Measurements from ENCODE around the gene CECR2.

CECR2 gene

DNA sequence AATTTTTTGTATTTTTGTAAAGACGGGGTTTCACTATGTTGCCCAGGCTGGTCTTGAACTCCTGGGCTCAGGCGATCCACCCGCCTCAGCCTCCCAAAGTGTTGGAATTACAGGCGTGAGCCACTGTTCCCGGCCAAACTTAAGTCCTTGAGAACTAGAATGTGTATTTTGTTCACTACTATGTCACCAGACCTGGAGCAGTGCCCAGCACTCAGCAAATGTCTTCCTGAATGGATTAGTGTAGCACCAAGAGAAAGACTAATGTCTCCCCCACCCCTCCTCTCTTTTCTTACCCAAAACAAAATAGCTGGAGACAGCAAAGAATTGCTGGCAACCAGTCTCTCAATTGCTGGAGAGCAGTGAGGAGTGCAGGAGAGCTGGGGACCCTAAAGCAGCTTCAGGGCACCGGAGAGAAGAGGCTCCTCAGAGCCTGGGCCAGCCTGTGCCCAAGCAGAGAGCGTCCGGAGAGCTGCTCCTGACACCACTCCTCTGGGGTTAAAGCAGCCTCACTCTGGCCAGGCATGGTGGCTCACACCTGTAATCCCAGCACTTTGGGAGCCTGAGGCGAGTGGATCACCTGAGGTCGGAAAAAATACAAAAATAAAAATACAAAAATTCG lies 209.0 kb downstream of the CECR2 start:
- peak; percentile 73 for DNase-seq

- no peak for DNase-seq
These were observed 210.3 kb downstream of the CECR2 start for GRCh38 chr22:17579535-17579981.

- no peak for DNase-seq
These were observed 211.3 kb downstream of the CECR2 start for GRCh38 chr22:17580441-17581031.

DNA sequence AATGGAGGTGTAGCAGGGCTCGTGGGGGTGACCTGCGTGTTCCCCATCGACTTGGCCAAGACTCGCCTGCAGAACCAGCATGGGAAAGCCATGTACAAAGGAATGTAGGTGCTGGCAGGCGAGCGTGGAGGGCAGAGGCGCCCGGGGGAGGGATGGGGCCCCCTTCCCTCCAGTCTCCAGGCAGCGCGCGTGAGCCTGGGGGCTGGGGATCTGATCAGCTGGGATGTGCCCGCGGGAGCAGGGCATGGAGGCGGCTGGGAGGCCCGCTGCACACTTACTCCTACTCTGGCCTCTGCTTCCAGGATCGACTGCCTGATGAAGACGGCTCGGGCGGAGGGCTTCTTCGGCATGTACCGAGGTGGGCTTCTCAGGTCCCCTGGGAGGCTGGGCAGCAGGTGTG lies 211.8 kb downstream of the CECR2 start:
- no peak for DNase-seq

DNA sequence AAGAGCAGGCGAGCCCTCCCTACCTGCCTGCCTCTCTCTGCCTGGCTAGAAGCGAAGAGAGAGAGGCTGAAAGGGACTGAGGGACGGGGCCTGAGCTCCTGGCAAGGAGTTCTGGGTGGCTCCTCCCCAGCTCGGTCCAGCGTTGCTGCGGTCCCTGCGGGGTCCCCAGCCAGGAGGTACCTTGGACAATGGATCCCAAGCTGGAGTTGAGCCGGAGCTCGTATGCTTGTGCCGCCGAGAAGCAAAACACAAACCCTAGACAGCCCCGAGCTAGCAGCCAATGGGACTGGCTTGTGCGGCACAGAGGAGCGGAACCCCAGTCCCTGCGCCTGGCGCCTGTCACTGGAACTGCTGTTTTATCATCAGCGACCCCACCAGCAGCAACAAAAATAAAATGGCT lies 212.4 kb downstream of the CECR2 start:
- DNase-seq, result no peak

DNA sequence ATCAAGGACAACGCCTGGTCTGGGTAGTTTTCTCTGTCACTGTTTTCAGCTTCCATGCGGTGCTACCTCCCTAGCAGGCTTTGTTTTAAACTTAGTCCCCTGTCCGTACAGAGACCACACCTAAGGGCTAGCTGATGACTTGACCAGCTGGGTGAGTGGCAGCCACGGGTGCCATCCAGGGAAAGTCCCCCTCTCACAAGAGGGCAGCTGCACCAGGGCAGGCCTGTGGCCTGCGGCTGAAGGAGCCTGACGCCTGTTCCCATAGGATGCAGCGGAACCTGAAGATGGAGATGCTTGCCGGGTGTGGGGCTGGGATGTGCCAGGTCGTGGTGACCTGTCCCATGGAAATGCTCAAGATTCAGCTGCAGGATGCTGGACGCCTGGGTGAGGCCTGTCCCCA lies 213.9 kb downstream of the CECR2 start:
- DNase-seq, result no peak

DNA sequence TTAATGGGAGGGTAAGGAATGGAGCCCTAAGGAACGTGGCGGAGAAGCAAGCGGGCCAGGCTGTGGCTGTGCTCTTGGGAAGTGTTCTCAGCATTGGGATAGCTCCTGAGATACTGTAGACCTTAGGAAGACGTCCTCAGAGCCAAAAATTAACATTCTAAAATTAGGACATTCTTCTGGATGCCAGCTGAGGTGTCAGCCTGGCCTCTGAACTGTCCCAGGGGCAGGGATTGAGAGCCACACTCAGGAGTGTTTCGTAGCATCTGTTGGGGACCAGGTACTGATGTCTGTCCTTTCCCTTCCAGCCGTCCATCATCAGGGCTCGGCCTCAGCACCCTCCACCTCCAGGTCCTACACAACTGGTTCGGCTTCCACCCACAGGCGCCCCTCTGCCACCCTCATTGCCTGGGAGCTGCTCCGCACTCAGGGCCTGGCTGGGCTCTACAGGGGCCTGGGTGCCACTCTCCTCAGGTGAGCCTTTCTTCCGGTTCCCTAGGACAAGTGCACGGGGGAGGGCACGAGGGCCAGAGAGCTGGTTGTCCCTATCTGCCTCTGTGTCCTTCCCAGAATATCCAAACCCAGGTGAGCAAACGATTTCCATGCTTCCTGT lies 217.7 kb downstream of the CECR2 start:
- DNase-seq, result no peak

- no peak for DNase-seq
These were observed 218.4 kb downstream of the CECR2 start for GRCh38 chr22:17587629-17588028.

- no peak for DNase-seq
These were observed 219.3 kb downstream of the CECR2 start for GRCh38 chr22:17588606-17589005.

DNA sequence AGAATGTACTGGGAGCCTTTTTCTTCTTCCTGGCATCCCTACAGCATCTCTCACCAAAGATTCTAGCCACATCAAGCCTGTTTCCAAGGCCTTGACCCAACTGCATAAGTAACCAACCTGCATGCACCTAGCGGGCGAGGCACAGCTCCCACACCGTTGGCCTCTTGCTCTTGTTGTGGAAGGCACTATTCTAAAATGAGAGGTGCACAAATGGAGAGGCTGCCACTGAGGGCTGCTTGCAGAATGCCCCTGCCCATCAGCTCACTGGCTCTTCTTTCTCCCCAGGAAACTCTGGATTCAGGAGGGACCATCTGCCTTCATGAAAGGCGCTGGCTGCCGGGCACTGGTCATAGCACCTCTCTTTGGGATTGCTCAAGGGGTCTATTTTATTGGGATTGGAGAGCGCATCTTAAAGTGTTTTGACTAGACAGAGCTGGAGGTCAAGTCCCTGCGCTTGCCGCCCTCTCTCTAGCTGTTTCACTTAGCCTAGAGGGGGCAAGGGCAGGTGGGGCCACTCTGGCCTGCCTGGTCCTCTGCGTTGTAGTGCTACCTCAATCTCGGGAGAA lies 220.6 kb downstream of the CECR2 start:
- DNase-seq, result no peak

- no peak for DNase-seq
These were observed 221.3 kb downstream of the CECR2 start for GRCh38 chr22:17590586-17590985.

DNA sequence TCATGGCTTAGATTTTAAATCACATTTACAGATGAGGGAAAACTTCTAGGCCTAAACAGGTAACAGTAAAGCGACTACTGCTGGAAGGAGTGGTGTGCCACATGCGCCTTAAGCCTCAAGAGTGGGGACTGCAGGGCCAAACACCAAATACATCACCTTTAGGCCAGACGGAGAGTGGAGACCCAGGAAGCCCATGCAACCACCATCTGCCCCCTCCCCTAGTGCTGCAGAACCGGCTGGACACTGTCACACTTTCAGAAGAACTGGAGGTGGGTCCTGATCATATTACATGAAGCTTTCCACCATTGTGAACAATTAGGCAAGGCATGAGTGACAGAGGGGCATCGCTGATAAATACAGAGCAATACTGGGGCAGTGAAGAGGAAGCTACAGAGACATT lies 222.9 kb downstream of the CECR2 start:
- no peak for DNase-seq

- DNase-seq, result no peak
These were observed 227.0 kb downstream of the CECR2 start for GRCh38 chr22:17596226-17596625.

GRCh38 chr22:17597217-17597616 lies 228.0 kb downstream of the CECR2 start:
- DNase-seq, result peak; percentile 26

- DNase-seq, result no peak
These were observed 229.1 kb downstream of the CECR2 start for GRCh38 chr22:17598318-17598717.

GRCh38 chr22:17601031-17601430 lies 231.8 kb downstream of the CECR2 start:
- no peak for DNase-seq

DNA sequence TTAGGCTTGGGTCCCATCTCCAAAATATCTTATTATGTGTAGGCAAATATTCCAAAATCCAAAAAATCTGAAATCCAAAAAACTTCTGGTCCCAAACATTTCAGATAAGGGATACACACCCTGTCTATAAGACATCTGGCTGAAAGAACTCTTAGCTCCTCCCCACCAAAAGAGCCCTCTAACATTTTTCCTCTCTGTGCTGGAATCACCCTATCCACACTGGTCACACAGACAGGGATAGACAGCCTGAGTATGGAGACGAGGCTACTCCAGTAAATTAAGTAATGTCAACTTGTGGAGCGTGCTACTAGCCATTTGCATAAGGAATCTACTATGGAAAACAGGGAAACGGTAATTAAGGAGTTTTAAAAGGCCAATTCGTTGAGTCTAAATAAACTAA lies 234.4 kb downstream of the CECR2 start:
- DNase-seq, result no peak

DNA sequence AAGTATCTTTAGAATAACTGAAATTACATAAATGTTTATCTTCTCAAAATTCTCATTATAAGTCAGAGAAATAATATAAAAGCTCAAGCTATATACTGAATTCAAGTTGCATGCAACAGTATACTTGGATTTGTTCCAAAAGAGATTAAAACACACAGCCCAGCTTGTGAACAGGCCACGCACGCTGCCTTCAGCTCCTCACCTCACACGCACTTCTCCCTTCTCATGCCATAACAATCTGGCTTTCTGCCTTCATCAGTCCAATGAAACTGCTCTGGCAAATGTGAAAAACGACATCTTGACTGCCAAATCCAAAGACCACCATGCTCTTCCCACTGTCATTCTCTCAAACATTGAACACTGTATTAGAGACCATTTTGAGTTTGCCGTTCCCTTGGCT lies 237.2 kb downstream of the CECR2 start:
- peak; percentile 30 for DNase-seq
